CD4-positive, alpha-beta T cell treated with Interleukin-12 subunit alpha and Interleukin-12 subunit beta, for 1 hour (primary cell): ENCODE measurements around the gene CNOT8.
A peak's percentile ranks its signal among the peaks of the same experiment; 100 is the strongest.
"Not testable (repeated sequence)": the region's sequence is repeated elsewhere in the genome, so short reads cannot be mapped to it uniquely, and the experiment has no call there.

Experiments used
- DNase-seq: peaks from one replicate; pipeline ENCODE4 v3.0.0-alpha.2; 2020

Gene CNOT8

GRCh38 chr5:154858297-154858971 lies at the start of gene CNOT8:
CNOT8 (plus strand) TSS chr5:154858627; CDS start chr5:154863279, 4,652 bp downstream.
- DNase-seq = peak; percentile 97

GRCh38 chr5:154811239-154811638 lies 47.2 kb upstream of the CNOT8 start:
- DNase-seq = no peak

GRCh38 chr5:154811653-154812465 lies 46.6 kb upstream of the CNOT8 start:
- peak; percentile 72 for DNase-seq

GRCh38 chr5:154813158-154813557 lies 45.3 kb upstream of the CNOT8 start:
- DNase-seq = no peak

GRCh38 chr5:154813736-154814135 lies 44.7 kb upstream of the CNOT8 start:
- DNase-seq = peak; percentile 51

GRCh38 chr5:154815025-154815424 lies 43.4 kb upstream of the CNOT8 start:
- no peak for DNase-seq

GRCh38 chr5:154815684-154816247 lies 42.7 kb upstream of the CNOT8 start:
- no peak for DNase-seq

- no peak for DNase-seq
Observed at GRCh38 chr5:154816891-154817492, 41.4 kb upstream of the CNOT8 start.

GRCh38 chr5:154817815-154818214 lies 40.6 kb upstream of the CNOT8 start:
- no peak for DNase-seq

GRCh38 chr5:154818471-154819116 lies 39.8 kb upstream of the CNOT8 start:
- no peak for DNase-seq

GRCh38 chr5:154819546-154819945 lies 38.9 kb upstream of the CNOT8 start:
- DNase-seq = no peak

GRCh38 chr5:154820383-154820782 lies 38.0 kb upstream of the CNOT8 start:
- DNase-seq = no peak

GRCh38 chr5:154822896-154823295 lies 35.5 kb upstream of the CNOT8 start:
- not testable (repeated sequence) for DNase-seq

GRCh38 chr5:154823605-154824004 lies 34.8 kb upstream of the CNOT8 start:
- no peak for DNase-seq

GRCh38 chr5:154824070-154824469 lies 34.4 kb upstream of the CNOT8 start:
- no peak for DNase-seq

GRCh38 chr5:154829181-154829588 lies 29.2 kb upstream of the CNOT8 start:
- DNase-seq = no peak

GRCh38 chr5:154829589-154830218 lies 28.7 kb upstream of the CNOT8 start:
- DNase-seq = peak; percentile 41

- no peak for DNase-seq
Observed at GRCh38 chr5:154830219-154830595, 28.2 kb upstream of the CNOT8 start.

GRCh38 chr5:154830596-154830995 lies 27.8 kb upstream of the CNOT8 start:
- DNase-seq = no peak

- no peak for DNase-seq
Observed at GRCh38 chr5:154831451-154831850, 27.0 kb upstream of the CNOT8 start.

GRCh38 chr5:154832804-154833203 lies 25.6 kb upstream of the CNOT8 start:
- DNase-seq = not testable (repeated sequence)

- DNase-seq = no peak
Observed at GRCh38 chr5:154834053-154834452, 24.4 kb upstream of the CNOT8 start.

GRCh38 chr5:154835701-154836052 lies 22.8 kb upstream of the CNOT8 start:
- DNase-seq = not testable (repeated sequence)
